RCC 7860 (cell line): ENCODE results near the gene CCBE1.

Experiments used
- DNase-seq: peaks from one replicate; pipeline ENCODE4 v3.0.0-alpha.2; 2015; ENCODE audit warnings: low spot score
- FAIRE-seq: peaks from 2 replicates; lab custom pipeline; 2012; peaks lifted over from hg19 to GRCh38; lab: Jason Lieb, UNC

The CCBE1 gene

GRCh38 chr18:59697236-59697932 lies at the start of gene CCBE1:
TSS of gene CCBE1 (minus strand) at chr18:59697423.
- peak; percentile 51 for DNase-seq
- FAIRE-seq = no peak

DNA sequence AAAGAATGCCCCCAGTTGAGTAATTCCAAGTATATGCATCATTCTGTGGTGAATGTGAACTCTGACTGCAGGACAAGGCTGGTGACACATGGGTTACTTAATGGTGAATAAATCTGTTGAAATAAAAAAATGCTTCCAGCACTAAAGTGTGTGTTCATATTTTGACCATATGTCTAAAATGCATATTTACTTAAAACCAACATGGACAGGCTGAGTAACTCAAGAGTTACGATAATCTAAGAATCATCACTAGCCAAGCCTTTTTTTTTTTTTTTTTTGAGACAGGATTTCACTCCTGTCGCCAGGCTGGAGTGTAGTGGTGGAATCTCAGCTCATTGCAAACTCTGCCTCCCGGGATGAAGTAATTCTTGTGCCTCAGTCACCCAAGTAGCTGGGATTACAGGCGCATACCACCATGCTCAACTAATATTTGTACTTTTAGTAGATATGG lies 47.1 kb upstream of the CCBE1 start:
- peak; percentile 97 for FAIRE-seq
- peak; percentile 98 for DNase-seq

DNA sequence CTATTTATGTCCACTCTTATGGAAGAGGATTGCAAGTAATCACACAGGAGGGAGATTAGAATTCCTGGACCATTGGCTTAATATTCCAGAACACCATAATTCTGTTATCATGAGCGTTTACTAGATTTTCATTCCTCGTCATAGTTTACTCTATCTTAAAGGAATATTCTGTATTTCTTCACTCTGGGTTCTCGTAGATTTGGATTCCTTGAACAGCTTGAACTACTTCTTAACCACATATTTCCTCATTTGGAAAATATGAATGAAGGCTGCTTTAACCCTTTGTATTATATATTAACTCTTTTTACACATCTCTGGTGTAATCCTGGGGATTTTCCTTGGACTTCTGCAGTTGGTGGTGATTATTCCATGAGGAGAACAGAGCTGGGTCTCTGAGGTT lies 46.3 kb upstream of the CCBE1 start:
- no peak for FAIRE-seq
- no peak for DNase-seq

DNA sequence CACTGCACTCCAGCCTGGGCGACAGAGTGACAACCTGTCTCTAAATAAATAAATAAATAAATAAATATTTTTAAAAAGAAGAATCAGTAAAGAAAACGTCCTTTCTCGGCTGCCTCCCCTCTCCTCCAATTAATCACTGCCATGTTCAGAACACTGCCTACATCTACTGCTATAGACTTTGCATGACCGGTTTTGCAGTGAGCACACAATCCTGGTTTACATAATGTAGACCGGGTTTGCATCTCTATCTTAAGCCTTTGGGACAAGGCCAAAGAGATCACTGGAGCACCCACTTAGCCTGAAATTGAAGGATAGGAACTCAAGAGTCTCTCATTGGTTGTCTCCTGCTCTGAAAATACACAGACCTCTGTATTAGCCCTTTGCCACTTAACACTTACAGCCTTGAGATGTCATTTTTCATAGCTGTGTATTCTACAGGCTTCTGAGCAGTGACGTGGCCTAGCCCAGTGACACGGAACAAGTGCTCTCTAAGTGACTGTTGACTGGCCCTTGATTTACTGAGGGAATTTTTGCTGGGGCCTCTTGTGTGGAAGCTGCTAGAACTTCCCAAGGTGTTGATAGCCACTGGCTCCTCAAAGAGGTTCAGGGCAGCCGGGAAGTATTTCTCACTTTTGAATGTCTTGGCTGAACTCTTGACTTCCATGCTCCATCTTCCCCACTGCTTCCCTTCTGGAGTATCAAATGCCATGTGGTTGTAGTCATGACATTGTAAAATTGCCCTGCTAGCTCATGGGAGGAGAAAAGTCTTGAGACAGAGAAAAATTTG lies 45.3 kb upstream of the CCBE1 start:
- DNase-seq (peak; percentile 90), FAIRE-seq (peak; percentile 85)

DNA sequence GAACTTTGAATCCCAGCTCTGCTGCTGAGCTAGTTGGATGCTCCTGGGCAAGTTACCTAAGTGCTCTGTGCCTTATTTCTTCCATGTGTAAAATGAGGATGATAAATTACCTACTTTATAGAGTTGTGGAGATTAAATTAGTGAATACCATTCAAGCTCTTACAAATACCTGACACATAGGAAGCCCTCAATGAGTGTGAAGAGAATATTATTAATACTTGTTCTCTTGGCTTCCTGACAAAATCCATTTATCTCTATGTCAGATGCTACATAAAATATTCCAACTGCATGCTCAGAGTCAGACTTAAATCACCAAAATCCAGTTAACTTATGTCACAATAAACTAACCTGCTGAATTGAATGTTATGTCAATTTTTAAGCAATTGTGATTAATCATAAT lies 42.9 kb upstream of the CCBE1 start:
- FAIRE-seq (no peak), DNase-seq (no peak)

- DNase-seq (peak; percentile 64), FAIRE-seq (peak; percentile 85)
These were observed 40.6 kb upstream of the CCBE1 start for GRCh38 chr18:59737776-59738300.

DNA sequence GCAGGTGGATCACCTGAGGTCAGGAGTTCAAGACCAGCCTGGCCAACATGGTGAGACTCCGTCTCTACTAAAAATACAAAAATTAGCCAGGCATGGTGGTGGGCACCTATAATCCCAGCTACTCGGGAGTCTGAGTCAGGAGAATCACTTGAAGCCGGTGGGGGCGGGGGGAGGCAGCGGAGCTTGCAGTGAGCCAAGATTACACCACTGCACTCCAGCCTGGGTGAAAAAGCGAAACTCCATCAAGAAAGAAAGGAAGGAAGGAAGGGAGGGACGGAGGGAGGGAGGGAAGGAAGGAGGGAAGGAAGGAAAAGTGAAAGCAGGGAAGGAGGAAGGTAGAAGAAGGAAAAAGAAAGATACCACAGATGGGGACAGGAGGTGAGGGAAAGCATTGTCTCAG lies 40.1 kb upstream of the CCBE1 start:
- DNase-seq (peak; percentile 63), FAIRE-seq (peak; percentile 40)

DNA sequence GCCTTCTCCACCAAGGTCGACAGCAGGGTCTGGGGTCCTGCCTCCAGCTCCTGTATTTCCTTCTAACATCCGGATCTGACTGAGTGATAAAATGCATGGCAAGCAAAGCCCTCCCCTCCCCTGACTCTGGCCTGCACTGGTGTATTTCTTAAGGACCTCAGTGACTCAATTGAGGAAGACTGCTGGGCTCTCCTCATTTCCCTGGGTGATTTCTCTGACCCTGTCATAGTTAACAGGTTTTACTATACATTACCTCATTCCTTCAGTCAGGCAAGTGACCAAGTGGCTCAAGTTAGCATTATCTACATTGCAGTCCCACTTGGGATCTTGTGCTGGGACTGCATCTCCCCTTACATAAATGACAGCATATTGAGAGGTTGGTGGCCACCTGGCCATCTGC lies 38.8 kb upstream of the CCBE1 start:
- peak; percentile 87 for DNase-seq
- FAIRE-seq = peak; percentile 84

- DNase-seq (no peak), FAIRE-seq (peak; percentile 56)
These were observed 38.1 kb upstream of the CCBE1 start for GRCh38 chr18:59735269-59735860.

- peak; percentile 29 for DNase-seq
- FAIRE-seq = no peak
These were observed 36.2 kb upstream of the CCBE1 start for GRCh38 chr18:59733421-59733820.

- no peak for FAIRE-seq
- no peak for DNase-seq
These were observed 33.7 kb upstream of the CCBE1 start for GRCh38 chr18:59730896-59731295.

DNA sequence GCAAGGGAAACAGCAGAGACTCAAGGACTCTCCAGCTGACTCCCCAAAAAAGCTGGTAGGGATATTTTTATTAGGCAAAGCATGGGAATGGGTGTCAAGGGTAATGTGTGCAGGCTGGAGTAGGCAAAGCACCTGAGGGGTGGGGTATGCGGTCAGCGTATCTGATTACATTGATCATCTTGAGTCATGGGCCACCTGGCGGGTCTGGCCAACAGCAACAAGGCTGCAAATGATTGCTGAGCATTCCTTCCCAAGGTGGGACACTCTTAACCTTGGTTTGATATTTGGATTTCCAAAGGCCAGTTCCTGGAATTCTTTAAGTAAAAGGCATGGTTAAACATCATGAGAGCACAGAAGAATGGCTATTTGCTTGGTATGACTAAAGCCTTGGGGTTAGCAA lies 32.6 kb upstream of the CCBE1 start:
- no peak for FAIRE-seq

GRCh38 chr18:59728816-59729215 lies 31.6 kb upstream of the CCBE1 start:
- DNase-seq = no peak
- FAIRE-seq = no peak

More for the DNA sequence above, 32.6 kb upstream of the CCBE1 start:
- DNase-seq = no peak

DNA sequence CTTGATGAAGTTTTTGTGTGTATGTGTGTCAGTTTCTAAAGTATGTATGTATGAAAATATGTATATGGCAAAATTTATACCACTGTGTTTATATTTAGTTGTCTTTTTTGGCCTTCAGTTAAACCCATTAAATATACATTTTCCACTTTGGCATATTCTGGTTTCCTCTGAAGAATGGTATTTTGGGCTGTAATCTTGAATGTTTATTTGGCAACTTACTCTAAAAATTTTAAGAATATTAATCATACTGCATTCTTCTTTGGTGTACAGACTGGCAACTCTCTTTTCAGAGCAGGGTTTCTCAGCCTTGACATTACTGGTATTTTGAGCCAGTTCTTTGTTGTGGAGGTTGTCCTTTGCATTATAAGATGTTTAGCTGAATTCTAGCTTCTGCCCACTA lies 27.9 kb upstream of the CCBE1 start:
- FAIRE-seq = no peak
- no peak for DNase-seq

DNA sequence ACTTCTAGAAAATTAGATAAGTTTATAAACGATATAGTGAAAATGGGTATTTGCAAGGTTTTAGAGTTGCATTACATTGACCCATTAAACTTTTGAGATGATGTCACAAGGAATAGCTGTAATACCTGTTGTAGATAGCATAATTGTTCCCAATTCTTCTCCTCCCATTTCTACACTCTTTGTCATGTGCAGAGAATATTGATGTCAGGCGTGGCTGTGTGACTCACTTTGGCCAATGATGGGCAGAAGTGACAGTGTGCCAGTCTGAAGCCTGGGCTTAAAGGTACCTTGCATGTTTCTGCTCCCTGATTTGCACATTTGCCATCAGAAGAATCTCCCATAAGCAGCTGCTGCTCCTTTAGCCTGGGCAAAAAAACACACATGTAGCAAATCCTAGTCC lies 26.9 kb upstream of the CCBE1 start:
- FAIRE-seq = no peak
- DNase-seq = no peak

- DNase-seq (no peak), FAIRE-seq (no peak)
These were observed 24.7 kb upstream of the CCBE1 start for GRCh38 chr18:59721931-59722330.

GRCh38 chr18:59721211-59721610 lies 24.0 kb upstream of the CCBE1 start:
- no peak for DNase-seq
- FAIRE-seq = no peak

GRCh38 chr18:59719544-59720181 lies 22.4 kb upstream of the CCBE1 start:
- FAIRE-seq (peak; percentile 90), DNase-seq (peak; percentile 57)

GRCh38 chr18:59718464-59719157 lies 21.4 kb upstream of the CCBE1 start:
- FAIRE-seq = peak; percentile 84
- DNase-seq = peak; percentile 65

DNA sequence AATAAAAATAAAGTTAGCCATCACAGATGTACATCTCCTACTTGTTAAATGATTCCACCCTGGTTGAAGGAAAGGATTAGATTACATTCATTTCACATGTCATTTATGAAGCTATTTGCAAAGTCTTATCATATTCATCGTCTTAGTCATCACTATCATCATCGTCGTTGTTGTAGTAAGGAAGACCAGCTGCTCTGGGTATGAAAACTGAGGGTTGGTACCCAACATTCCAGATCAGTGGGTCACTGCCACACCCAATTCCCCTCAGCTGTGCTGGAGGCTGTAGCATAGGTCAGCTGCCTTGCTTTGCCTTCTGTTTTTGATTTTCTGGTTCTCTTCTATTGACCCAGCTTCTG lies 20.9 kb upstream of the CCBE1 start:
- DNase-seq = peak; percentile 97
- peak; percentile 92 for FAIRE-seq

GRCh38 chr18:59717291-59717690 lies 20.1 kb upstream of the CCBE1 start:
- DNase-seq = no peak
- FAIRE-seq = no peak
